Measurements from ENCODE around the gene RPL7A. TPM values are rescaled to one million over a fixed set of nuclear protein-coding genes. Genes with fewer than 3 reads are reported as not detected.

The RPL7A gene
- total and polyA plus RNA-seq, 2 of the 13 experiments (the other 11 are each of a cell fraction or from before 2014, with no cell fraction given), result 2,401 to 2,938 TPM

DNA sequence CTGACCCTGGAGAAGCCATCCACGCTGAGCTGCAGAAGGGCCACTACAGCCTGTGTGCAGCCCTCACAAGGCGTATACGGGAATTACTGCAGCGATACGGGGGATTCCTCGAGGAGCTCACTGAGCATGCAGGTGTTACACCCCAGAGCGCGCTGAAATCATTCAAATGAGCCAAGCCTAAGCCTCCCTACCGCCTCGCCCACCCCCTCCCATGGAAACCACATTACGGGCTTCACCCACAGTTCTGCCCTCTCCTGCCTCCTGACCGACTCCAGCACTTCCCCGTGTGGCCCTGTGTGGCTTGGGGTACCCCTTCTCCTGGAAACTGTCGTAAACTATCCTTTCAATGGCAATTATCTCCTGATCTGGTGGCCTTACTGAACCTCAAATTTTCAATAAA is 25.3 kb upstream of the RPL7A start:
- no peak for DNase-seq (ENCODE audit: low spot score)
- no TSS peak for BruUV-seq (replicated peaks)
- no peaks in the 10 kb centered on the region for H3K36me3 ChIP-seq (replicated peaks in 1 of 2; ENCODE audit: control insufficient read depth in 1 of 2, insufficient read depth in 2 of 2, low read length in 2 of 2)
- ATAC-seq, result no peak
- TF ChIP-seq ATAD3A (CRISPR knock-in tag; IDR thresholded peaks at IDR 0.05), result no peak
- TF ChIP-seq ZNF773 (CRISPR knock-in tag; IDR thresholded peaks at IDR 0.05; ENCODE audit: borderline replicate concordance), result no peak
- TF ChIP-seq FOXO1 (CRISPR knock-in tag; IDR thresholded peaks at IDR 0.05), result no peak
- no peak for TF ChIP-seq AKAP8 (CRISPR knock-in tag; IDR thresholded peaks at IDR 0.05)
- TF ChIP-seq MXD4 (CRISPR knock-in tag; IDR thresholded peaks at IDR 0.05), result no peak
- no peak for TF ChIP-seq ZNF788 (CRISPR knock-in tag; IDR thresholded peaks at IDR 0.05; ENCODE audit: borderline replicate concordance)
- no peak for TF ChIP-seq ZC3H13 (CRISPR knock-in tag; IDR thresholded peaks at IDR 0.05)
- no peak for TF ChIP-seq MXI1 (IDR thresholded peaks at IDR 0.05; ENCODE audit: borderline replicate concordance, low read depth, low read length)
- no peak for TF ChIP-seq ZNF543 (CRISPR knock-in tag; IDR thresholded peaks at IDR 0.05)
- TF ChIP-seq, protein P1, sequence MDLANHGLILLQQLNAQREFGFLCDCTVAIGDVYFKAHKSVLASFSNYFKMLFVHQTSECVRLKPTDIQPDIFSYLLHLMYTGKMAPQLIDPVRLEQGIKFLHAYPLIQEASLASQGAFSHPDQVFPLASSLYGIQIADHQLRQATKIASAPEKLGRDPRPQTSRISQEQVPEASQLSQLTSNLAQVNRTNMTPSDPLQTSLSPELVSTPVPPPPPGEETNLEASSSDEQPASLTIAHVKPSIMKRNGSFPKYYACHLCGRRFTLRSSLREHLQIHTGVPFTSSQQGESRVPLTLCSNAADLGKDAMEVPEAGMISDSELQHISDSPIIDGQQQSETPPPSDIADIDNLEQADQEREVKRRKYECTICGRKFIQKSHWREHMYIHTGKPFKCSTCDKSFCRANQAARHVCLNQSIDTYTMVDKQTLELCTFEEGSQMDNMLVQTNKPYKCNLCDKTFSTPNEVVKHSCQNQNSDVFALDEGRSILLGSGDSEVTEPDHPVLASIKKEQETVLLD (CRISPR knock-in tag; IDR thresholded peaks at IDR 0.05; ENCODE audit: low read depth), result no peak
- H3K4me3 ChIP-seq (replicated peaks in 1 of 3; ENCODE audit: insufficient read depth in 1 of 3, low read depth in 2 of 3, low read length in 3 of 3), result no peak overlapping the region
- POLR2A ChIA-PET, result no interaction called here
- in situ Hi-C loops (cut with HindIII; ENCODE audit: extremely low pct_ligation_motif_present, low pct_unique_long_range_greater_than_20kb) (loop anchor here (10.0 kb wide), 1 partner anchor 78 kb away; no protein-coding TSS in a partner anchor), intact Hi-C loops (cut with micrococcal nuclease; ENCODE audit: unreplicated experiment) (no loop called here)
- H3K79me2 ChIP-seq (ENCODE audit: insufficient read depth, low read length), result no peaks in the 10 kb centered on the region
- H3K4me1 ChIP-seq (ENCODE audit: insufficient read depth, low read length), result no peaks in the 10 kb centered on the region
- H3K9ac ChIP-seq (ENCODE audit: insufficient read depth, low read depth, low read length), result no peak overlapping the region
- CTCF ChIA-PET (ENCODE audit: low intra/inter-chr PET ratio, low total read pairs), result no interaction called here
- no peak for FAIRE-seq
- peaks cover 1 to 2% of the 10 kb centered on the region in 2 experiments; a peak in 2 of 5 replicates for H3K27me3 ChIP-seq (ENCODE audit: control insufficient read depth in 1 of 2, insufficient read depth in 2 of 2, low read length in 2 of 2)
- H3K27ac ChIP-seq (ENCODE audit: extremely low read length, insufficient read depth, low read length), result no peak overlapping the region
- no peak overlapping the region for H2AFZ ChIP-seq (ENCODE audit: low read length)
- H3K9me3 ChIP-seq (ENCODE audit: low read length), result peaks cover 9% of the 10 kb centered on the region; the same call in 1 of the 2 replicates
- 64% methylated on average over 4 of the region's 14 CpGs for WGBS (ENCODE audit: low lambda C conversion rate)
- no peak overlapping the region for H3K4me2 ChIP-seq (ENCODE audit: low read depth, low read length)
- no peaks in the 10 kb centered on the region for H4K20me1 ChIP-seq (ENCODE audit: insufficient read depth, low read length)

All from HepG2 (cell line).